Endothelial cell of umbilical vein (primary cell): ENCODE data around the gene MYOG.

ENCODE experiments used
- EZH2 ChIP-seq: IDR thresholded peaks from 2 replicates; pipeline ENCODE4 v1.6.1; 2012; ENCODE audit warnings: borderline replicate concordance, low read depth, mild to moderate bottlenecking, moderate library complexity, low read length, inconsistent platforms; ENCODE audit not compliant: severe bottlenecking
- POLR2A ChIP-seq: IDR thresholded peaks from 2 replicates; pipeline ENCODE4 v1.6.1; 2012; ENCODE audit warnings: low read depth, mild to moderate bottlenecking, control low read depth, low read length
- TF ChIP-seq, protein P1 (sequence below), 2 donors: IDR thresholded peaks; 1 replicate in 1 of 2; 2 replicates in 1 of 2; pipeline ENCODE4 v1.5.1; 2011; ENCODE audit warnings: low read length in 2 of 2, mild to moderate bottlenecking in 2 of 2, moderate library complexity in 2 of 2, control low read depth in 1 of 2, inconsistent platforms in 1 of 2, low read depth in 1 of 2; ENCODE audit not compliant: insufficient read depth in 1 of 2; ENCODE audit errors: extremely low read depth in 1 of 2
- TF ChIP-seq, protein P2 (sequence below): IDR thresholded peaks from 2 replicates; pipeline ENCODE4 v1.6.1; 2011; ENCODE audit not compliant: insufficient read depth, insufficient read length

- TF ChIP-seq, protein P1, sequence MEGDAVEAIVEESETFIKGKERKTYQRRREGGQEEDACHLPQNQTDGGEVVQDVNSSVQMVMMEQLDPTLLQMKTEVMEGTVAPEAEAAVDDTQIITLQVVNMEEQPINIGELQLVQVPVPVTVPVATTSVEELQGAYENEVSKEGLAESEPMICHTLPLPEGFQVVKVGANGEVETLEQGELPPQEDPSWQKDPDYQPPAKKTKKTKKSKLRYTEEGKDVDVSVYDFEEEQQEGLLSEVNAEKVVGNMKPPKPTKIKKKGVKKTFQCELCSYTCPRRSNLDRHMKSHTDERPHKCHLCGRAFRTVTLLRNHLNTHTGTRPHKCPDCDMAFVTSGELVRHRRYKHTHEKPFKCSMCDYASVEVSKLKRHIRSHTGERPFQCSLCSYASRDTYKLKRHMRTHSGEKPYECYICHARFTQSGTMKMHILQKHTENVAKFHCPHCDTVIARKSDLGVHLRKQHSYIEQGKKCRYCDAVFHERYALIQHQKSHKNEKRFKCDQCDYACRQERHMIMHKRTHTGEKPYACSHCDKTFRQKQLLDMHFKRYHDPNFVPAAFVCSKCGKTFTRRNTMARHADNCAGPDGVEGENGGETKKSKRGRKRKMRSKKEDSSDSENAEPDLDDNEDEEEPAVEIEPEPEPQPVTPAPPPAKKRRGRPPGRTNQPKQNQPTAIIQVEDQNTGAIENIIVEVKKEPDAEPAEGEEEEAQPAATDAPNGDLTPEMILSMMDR (IDR thresholded peaks at IDR 0.05; ENCODE audit: extremely low read depth in 1 of 2, insufficient read depth in 1 of 2, low read depth in 1 of 2, low read length in 2 of 2), result no peak
- no peak for TF ChIP-seq EZH2
- TF ChIP-seq, protein P2, sequence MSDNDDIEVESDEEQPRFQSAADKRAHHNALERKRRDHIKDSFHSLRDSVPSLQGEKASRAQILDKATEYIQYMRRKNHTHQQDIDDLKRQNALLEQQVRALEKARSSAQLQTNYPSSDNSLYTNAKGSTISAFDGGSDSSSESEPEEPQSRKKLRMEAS, result no peak
- no peak for TF ChIP-seq POLR2A
These were observed 45.9 kb upstream of the MYOG start for GRCh38 chr1:203131548-203132200.
